Measurements from ENCODE around the gene PPM1K.
"Not testable (repeated sequence)": the region's sequence is repeated elsewhere in the genome, so short reads cannot be mapped to it uniquely, and the experiment has no call there.

Gene PPM1K

DNA sequence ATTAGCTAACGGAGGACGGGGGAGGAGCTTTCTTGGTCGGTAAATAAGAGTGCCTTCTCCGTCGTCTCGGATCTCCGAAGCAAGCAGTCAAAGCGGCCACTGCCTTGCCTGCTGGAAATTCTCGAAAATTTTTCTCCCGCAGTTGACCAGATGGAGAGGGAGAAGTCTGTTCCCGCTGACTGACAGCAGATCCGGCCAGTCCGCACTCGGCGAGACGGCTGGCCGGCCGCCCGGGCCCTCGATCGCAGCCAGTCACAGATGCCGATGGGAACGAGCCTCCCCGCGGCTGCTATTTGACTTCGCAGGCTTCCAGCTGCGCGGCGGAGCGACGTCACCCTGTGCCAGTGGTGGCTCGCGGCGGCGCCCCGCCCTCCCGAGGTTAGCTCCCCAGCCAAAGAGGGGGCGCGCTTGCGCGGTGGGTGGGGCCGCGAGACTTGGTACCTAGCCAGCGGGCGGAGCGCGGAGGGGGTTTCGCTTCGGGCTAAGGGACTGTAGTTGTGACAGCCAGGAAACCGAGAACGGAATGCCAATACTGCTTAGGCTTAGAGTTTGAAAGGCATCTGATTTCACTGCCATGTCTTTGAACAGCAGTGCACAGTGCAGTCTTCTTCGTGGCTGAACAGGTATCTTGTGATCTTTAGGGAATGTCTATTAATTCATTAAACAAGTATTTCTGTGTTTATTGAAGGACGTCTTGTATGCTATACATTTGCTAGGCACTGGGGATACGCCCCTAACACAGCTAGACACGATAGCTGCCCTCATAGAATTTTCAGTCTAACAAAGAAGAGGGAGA, at the start of gene PPM1K:
Gene PPM1K (minus strand): TSS at position 123 of the 796 bp plus-strand sequence. CDS start 5,978 bp downstream, outside the sequence.
- FAIRE-seq (peak; percentile 81), DNase-seq (ENCODE audit: low spot score) (peak; percentile 94)

DNA sequence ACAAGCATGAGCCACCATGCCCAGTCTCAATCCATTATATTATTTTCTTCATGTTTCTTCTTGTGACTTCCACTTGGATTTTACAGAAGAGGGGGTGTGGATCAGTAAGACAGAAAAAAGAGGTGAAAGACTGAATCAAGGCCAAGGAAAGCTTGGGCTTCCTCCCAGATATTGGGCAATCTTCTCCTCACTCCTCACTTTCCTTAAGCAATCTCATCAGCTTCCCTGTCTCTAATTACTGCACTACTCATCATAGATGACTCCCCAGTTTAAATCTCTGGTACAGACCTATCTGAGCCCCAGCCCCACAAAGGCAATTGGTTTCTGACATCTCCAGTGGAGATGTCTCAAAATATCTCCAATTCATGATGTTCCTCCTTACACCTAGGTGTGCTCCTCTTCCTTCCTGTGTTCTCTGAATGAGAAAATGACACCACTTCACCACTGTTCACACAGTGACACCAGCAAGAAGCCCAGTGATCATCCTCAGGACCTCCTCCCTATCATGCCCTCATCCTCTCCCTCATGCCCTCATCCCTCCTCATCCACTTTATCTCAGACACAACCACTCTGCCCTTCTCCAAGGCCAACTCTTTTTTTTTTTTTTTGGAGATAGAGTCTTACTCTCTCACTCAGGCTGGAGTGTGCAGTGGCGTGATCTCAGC, 49.5 kb upstream of the PPM1K start:
- DNase-seq (ENCODE audit: low spot score) = no peak

GRCh38 chr4:88327665-88328064, 43.3 kb upstream of the PPM1K start:
- FAIRE-seq (no peak), DNase-seq (ENCODE audit: low spot score) (no peak)

More for the DNA sequence above, 49.5 kb upstream of the PPM1K start:
- no peak for FAIRE-seq

DNA sequence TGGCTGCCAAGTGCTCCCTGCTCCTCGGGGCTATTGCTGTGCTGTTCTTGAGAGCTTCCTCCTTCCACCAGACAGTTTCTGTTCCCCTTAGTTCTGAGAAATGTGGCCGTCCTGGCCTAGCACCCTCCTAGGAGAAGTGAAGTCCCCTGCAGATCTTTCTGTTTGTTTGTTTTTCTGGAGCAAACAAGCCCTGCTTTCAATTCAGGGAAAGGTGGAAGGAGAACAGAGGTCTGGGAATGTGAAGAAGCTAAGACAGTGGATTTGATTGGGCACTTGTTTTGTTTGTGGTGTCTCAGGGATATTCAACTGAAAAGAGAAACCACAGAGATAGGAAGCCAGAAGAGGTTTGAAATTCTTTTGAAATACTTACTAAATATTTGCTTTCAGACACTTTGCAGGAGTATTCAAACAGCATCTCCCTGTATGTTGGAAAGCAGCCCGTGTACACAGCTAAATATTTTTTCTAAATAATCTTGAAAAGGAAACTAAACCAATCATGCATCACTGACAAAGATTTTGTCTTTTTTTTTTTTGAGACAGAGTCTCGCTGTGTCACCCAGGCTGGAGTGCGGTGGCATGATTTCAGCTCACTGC, 36.5 kb upstream of the PPM1K start:
- no peak for FAIRE-seq
- DNase-seq (ENCODE audit: low spot score) = no peak

DNA sequence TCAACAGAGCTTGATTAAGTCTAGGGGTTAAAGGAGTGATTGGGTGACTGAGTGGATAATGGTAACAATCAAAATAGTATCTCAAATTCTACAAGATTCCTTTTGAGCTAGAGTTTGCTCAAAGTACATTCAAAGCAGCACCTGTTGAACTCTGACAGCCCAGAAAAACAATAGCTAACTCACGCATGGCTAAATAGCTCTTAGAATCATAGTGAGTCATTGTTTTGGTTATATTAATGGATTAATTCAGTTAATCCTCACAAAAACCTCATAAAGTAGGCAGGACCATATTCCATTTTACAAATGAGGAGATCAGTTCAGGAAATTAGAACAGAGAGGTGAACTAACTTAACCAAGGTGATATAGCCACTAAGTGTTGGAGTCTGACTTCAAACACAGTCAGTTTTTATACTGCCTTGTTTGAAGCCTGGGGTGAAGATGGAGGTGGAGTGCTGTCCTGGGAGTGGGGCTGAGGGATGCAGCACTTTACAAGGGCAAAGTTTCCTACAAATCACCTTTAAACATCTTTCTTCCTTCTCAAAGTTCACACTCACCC, 35.9 kb upstream of the PPM1K start:
- FAIRE-seq (no peak), DNase-seq (ENCODE audit: low spot score) (no peak)

DNA sequence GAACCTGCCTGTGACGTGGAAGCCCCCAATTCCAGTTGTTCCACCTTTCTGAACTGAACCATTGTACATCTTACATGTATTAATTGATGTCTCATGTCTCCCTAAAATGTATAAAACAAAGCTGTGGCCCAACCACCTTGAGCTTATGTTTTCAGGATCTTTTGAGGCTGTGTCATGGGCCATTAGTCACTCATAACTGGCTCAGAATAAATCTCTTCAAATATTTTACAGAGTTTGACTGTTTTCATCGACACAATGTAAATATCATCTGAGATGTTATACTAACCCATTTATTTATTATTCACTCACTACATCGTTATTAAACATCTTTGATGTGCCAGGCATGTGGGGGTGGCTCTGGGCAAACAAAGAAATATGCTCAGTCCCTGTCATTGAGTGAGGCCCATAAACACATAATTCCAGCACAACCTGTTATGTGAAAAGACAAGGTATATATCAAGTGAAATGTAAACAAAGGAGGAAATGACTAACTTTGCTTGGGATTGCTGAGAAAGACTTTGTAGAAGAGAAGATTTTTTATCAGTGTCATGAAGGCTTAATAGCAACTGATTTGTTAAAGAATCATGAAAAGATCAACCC, 34.5 kb upstream of the PPM1K start:
- DNase-seq (ENCODE audit: low spot score) (no peak), FAIRE-seq (no peak)

- DNase-seq (ENCODE audit: low spot score) = no peak
- no peak for FAIRE-seq
Measured at GRCh38 chr4:88315460-88316017, 31.2 kb upstream of the PPM1K start.

DNA sequence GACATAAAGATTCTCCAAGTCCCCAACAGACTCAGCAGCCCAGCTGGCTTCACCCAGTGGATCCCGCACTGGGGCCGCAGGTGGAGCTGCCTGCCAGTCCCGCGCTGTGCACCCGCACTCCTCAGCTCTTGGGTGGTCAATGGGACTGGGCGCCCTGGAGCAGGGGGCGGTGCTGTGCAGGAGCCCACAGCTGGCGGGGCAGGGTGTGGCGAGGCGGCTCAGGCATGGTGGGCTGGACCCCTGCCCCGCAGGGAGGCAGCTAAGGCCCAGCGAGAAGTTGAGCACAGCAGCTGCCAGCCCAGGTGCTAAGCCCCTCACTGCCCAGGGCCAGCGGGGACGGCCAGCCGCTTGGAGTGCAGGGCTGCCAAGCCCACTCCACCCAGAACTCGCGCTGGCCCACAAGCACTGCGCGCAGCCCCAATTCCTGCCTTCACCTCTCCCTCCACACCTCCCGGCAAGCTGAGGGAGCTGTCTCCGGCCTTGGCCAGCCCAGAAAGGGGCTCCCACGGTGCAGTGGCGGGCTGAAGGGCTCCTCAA, 28.8 kb upstream of the PPM1K start:
- DNase-seq (ENCODE audit: low spot score); FAIRE-seq: not testable (repeated sequence)

DNA sequence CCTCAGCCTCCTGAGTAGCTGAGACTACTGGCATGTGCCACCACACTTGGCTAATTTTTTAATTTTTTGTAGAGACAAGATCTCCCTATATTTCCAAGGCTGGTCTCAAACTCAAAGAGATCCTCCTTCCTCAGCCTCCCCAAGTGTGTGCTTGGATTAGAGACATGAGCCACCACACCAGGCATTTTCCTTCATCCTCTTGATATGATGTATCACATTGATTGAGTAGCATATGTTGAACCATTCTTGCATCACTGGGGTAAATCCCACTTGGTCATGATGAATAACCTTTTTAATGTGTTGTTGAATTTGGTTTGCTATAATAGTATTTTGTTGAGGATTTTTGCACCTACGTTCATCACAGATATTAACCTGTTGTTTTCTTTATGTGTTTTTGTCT, 24.2 kb upstream of the PPM1K start:
- FAIRE-seq = no peak
- no peak for DNase-seq (ENCODE audit: low spot score)

GRCh38 chr4:88297725-88298454, 13.5 kb upstream of the PPM1K start:
- DNase-seq (ENCODE audit: low spot score) (no peak), FAIRE-seq (no peak)

DNA sequence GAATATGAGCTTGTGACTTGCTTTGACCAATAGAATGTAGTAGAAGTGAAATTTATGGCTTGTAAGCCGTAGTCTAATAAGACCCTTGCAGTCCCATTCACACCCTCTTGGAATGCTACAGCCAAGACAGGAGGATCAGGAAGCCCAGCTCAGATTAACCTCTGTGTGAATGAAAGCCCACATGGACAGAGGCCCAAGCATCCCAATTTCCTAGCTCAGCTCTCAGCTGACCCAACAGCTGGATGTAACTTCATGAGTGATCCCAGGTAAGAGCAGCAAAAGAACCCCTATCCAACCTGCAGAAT, 12.8 kb upstream of the PPM1K start:
- DNase-seq (ENCODE audit: low spot score) (no peak), FAIRE-seq (no peak)

- FAIRE-seq = no peak
- no peak for DNase-seq (ENCODE audit: low spot score)
Measured at GRCh38 chr4:88296413-88297211, 12.3 kb upstream of the PPM1K start.

GRCh38 chr4:88295656-88296055, 11.3 kb upstream of the PPM1K start:
- DNase-seq (ENCODE audit: low spot score) = no peak
- FAIRE-seq = no peak

GRCh38 chr4:88291003-88291402, 6.6 kb upstream of the PPM1K start:
- no peak for FAIRE-seq
- DNase-seq (ENCODE audit: low spot score) = no peak

GRCh38 chr4:88286897-88287296, 2.5 kb upstream of the PPM1K start:
- DNase-seq (ENCODE audit: low spot score) (no peak), FAIRE-seq (no peak)

GRCh38 chr4:88285235-88285653, 883 bp upstream of the PPM1K start:
- DNase-seq (ENCODE audit: low spot score) (no peak), FAIRE-seq (no peak)

DNA sequence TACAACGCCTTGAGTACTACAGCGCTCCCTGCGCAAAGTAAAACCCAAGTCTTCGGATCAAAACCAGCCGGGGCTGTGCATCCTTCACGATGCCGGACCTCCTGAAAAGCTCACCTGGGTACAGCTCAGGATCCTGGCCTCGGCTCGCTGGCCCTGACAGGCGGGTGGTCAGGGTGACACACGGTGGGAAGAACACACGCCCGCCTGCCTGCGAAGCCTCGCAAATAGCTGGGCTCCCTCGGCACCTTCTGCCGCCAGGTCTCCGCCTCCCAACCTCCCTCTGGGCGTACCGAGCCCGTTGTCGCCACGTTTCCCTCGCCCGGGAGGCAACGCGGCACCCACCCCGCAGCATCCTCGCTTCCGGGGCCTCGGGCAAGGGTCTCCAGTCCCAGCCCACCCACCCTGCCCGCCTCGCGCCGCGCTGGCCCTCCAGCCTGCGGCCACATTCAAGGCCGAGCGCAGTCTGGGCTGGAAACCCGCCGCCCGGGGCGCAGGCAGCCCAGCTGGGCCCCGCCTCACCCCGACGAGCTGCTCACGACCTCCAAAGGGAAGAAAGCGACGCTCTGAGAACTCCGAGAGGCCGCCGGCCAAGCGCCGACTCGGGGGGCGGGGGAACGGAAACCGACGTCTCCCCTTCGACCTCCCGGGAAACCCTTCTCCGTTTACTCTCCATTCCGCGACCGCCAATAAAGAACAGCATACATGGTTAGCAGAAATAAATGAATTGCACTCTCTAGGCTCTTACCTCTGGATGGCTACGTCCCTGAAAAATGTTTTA, 511 bp downstream of the PPM1K start:
- DNase-seq (ENCODE audit: low spot score) = peak; percentile 29
- FAIRE-seq = no peak

GRCh38 chr4:88280228-88280795, 4.0 kb downstream of the PPM1K start:
- no peak for FAIRE-seq
- no peak for DNase-seq (ENCODE audit: low spot score)
